H1 (cell line): ENCODE measurements around the gene KLK6. TPM values are rescaled to one million over a fixed set of nuclear protein-coding genes. Genes with fewer than 3 reads are reported as not detected.

Source experiments
- RFX5 ChIP-seq: IDR thresholded peaks from 2 replicates; pipeline ENCODE4 v1.6.1; 2011; ENCODE audit warnings: low read depth, low read length, improper control_type of control experiment, borderline replicate concordance
- SIN3A ChIP-seq, 2 experiments: IDR thresholded peaks in 1 of 2; conservative IDR thresholded peaks in 1 of 2; 2 replicates each; pipeline ENCODE4 v1.6.1; 2011 to 2012; ENCODE audit warnings: low read length in 2 of 2, improper control_type of control experiment in 1 of 2, low read depth in 1 of 2, mild to moderate bottlenecking in 1 of 2
- polyA plus RNA-seq, 7 experiments: library from polyadenylated mRNA; depleted of rRNA in 3 of 7; stranded (reverse) in 5 of 7; unstranded in 2 of 7; fragments of >200 nt in 5 of 7; fragments of 200-250 nt in 2 of 7; gene quantifications; 1 replicate in 5 of 7; 2 replicates in 1 of 7; 4 replicates in 1 of 7; pipeline versions ENCODE4 v1.2.1 to v1.2.3, GENCODE V29; 2011 to 2013; ENCODE audit warnings: missing spikeins in 2 of 7, mixed read lengths in 2 of 7
- total RNA-seq: library from RNA; stranded (reverse); fragmentation: NEBNext Ultra II Directional; extraction: Animal tissue kit (Norgen Biotek cat#: 25700); gene quantifications from 2 replicates; pipeline ENCODE4 v1.2.1, GENCODE V29; 2021

KLK6 gene
- total and polyA plus RNA-seq, 2 of the 8 experiments (the other 6 are each of a cell fraction or from before 2014, with no cell fraction given), result 0.69 to 3.2 TPM

DNA sequence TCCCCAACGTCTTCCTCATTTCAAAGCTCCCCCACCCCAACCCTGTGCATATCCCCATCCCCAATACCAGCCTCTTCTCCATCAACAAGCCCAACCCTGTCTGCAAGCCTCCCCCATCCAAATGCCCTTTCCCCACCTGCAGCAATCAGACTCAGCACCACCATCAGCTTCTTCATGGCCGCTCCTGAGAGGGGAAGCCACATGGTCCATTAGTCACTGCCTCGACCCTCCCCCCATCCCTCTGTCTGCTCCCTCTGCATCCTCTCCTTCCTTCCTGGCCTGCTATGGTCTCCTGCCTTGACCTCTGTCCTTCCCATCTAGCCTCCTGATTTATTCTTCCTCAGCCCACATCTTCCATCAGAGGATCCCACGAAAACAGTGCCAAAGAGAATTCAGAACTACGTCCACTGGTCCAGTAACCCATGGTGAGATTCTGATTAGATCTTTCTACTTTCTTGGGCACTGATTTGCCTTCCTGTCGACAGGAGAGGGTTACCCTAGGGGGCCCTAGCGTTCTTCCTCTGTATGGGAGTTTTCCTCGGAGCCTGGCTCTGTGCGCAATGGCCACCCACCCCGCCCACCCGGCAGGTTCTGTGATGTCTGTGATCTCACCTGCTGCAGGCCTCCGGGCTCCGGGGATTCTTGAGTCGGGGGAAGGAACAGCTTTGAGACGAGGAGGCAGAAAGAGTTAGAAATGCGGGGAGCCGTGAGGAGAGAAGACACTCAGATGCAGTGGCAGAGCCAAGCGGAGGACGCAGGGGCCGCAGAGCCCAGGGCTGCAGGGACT lies 1.3 kb downstream of the KLK6 start (continued):
- no peak for TF ChIP-seq SIN3A (conservative IDR thresholded peaks at IDR 0.05 in 1 of 2, IDR thresholded peaks at IDR 0.05 in 1 of 2; ENCODE audit: low read depth in 1 of 2, low read length in 2 of 2)
- TF ChIP-seq RFX5, result no peak
